CD14-positive monocyte (primary cell): ENCODE data around the gene ZNF471. TPM values are rescaled to one million over a fixed set of nuclear protein-coding genes. Genes with fewer than 3 reads are reported as not detected.

ENCODE experiments used
- DNase-seq, 3 donors: peaks; one replicate each; pipeline ENCODE4 v3.0.0-alpha.2; 2011 to 2022
- H2AFZ ChIP-seq: 2 replicates; pipeline ENCODE4 v1.6.0; 2012; ENCODE audit warnings: mild to moderate bottlenecking, low read depth, low read length, inconsistent platforms; ENCODE audit not compliant: insufficient read depth, poor library complexity, severe bottlenecking
- H3K27ac ChIP-seq, 2 donors: 1 replicate in 1 of 2; 2 replicates in 1 of 2; pipeline ENCODE4 v1.5.1; 2012 to 2013; ENCODE audit warnings: low read length in 2 of 2, control low read depth in 1 of 2, inconsistent platforms in 1 of 2, low read depth in 1 of 2, mild to moderate bottlenecking in 1 of 2
- H3K27me3 ChIP-seq, 2 donors: one replicate each; pipeline versions ENCODE4 v1.6.0 to v1.6.1; 2011 to 2013; ENCODE audit warnings: low read length in 2 of 2; ENCODE audit not compliant: control insufficient read depth in 2 of 2, insufficient read depth in 2 of 2
- H3K36me3 ChIP-seq, 2 donors: replicated peaks in 1 of 2; 1 replicate in 1 of 2; 2 replicates in 1 of 2; pipeline versions ENCODE4 v1.5.1 to v1.6.1; 2012 to 2013; ENCODE audit warnings: low read length in 2 of 2, control low read depth in 1 of 2, inconsistent platforms in 1 of 2, mild to moderate bottlenecking in 1 of 2; ENCODE audit not compliant: insufficient read depth in 2 of 2, control insufficient read depth in 1 of 2
- H3K4me1 ChIP-seq, 2 donors: 1 replicate in 1 of 2; 2 replicates in 1 of 2; pipeline versions ENCODE4 v1.5.1 to v1.6.1; 2012 to 2013; ENCODE audit warnings: low read length in 2 of 2, control low read depth in 1 of 2, inconsistent platforms in 1 of 2, mild to moderate bottlenecking in 1 of 2, moderate library complexity in 1 of 2; ENCODE audit not compliant: insufficient read depth in 2 of 2, control insufficient read depth in 1 of 2
- H3K4me2 ChIP-seq: replicated peaks from 2 replicates; pipeline ENCODE3; 2012; ENCODE audit warnings: low read length, moderate library complexity, mild to moderate bottlenecking; ENCODE audit not compliant: poor library complexity, severe bottlenecking; ENCODE audit errors: extremely low read depth
- H3K4me3 ChIP-seq, 3 experiments: fragments of 200-600 bp in 1 of 3; sonication (generic) in 1 of 3; replicated peaks in 1 of 3; 1 replicate in 2 of 3; 2 replicates in 1 of 3; pipeline ENCODE4 v1.5.1; 2011 to 2013; ENCODE audit warnings: low read length in 3 of 3, mild to moderate bottlenecking in 3 of 3, control low read depth in 2 of 3, low read depth in 2 of 3, inconsistent platforms in 1 of 3, moderate library complexity in 1 of 3
- H3K79me2 ChIP-seq: 2 replicates; pipeline ENCODE4 v1.6.0; 2012; ENCODE audit warnings: mild to moderate bottlenecking, control low read depth, inconsistent platforms, low read length, moderate library complexity; ENCODE audit not compliant: insufficient read depth
- H3K9ac ChIP-seq: 2 replicates; pipeline ENCODE4 v1.6.0; 2017; ENCODE audit warnings: low read length, mild to moderate bottlenecking; ENCODE audit not compliant: insufficient read depth, poor library complexity, severe bottlenecking
- H3K9me3 ChIP-seq, 2 donors: replicated peaks in 1 of 2; 1 replicate in 1 of 2; 2 replicates in 1 of 2; pipeline versions ENCODE4 v1.5.1 to v1.6.1; 2012 to 2013; ENCODE audit warnings: low read length in 2 of 2, control low read depth in 1 of 2; ENCODE audit not compliant: control insufficient read depth in 1 of 2, insufficient read depth in 1 of 2
- H4K20me1 ChIP-seq: 2 replicates; pipeline ENCODE4 v1.6.0; 2012; ENCODE audit warnings: mild to moderate bottlenecking, low read length, control low read depth, moderate library complexity; ENCODE audit not compliant: insufficient read depth
- H3K27ac Mint-ChIP-seq, 7 donors: one replicate each; pipeline ENCODE4 v1.8.0; 2020; ENCODE audit warnings: mild to moderate bottlenecking in 7 of 7, mixed read lengths in 7 of 7, moderate library complexity in 6 of 7, inconsistent platforms in 2 of 7
- H3K27me3 Mint-ChIP-seq, 3 donors: one replicate each; pipeline ENCODE4 v1.8.0; 2021 to 2022; ENCODE audit warnings: low read depth in 3 of 3, mild to moderate bottlenecking in 3 of 3, mixed read lengths in 3 of 3, moderate library complexity in 3 of 3, inconsistent platforms in 1 of 3
- H3K36me3 Mint-ChIP-seq, 2 donors: one replicate each; pipeline ENCODE4 v1.8.0; 2020; ENCODE audit warnings: mixed read lengths in 2 of 2, inconsistent platforms in 1 of 2, mild to moderate bottlenecking in 1 of 2
- H3K4me1 Mint-ChIP-seq: one replicate; pipeline ENCODE4 v1.8.0; 2020; ENCODE audit warnings: mild to moderate bottlenecking, mixed read lengths
- H3K4me3 Mint-ChIP-seq, 2 donors: one replicate each; pipeline ENCODE4 v1.8.0; 2020; ENCODE audit warnings: mild to moderate bottlenecking in 2 of 2, mixed read lengths in 2 of 2, moderate library complexity in 1 of 2
- H3K9me3 Mint-ChIP-seq, 7 donors: one replicate each; pipeline ENCODE4 v1.8.0; 2020 to 2022; ENCODE audit warnings: mixed read lengths in 7 of 7, mild to moderate bottlenecking in 6 of 7, moderate library complexity in 6 of 7, inconsistent platforms in 2 of 7
- CTCF ChIP-seq: fragments of 200-600 bp; IDR thresholded peaks from one replicate; pipeline ENCODE4 v1.8.0; 2022; ENCODE audit warnings: antibody characterized with exemption, mild to moderate bottlenecking
- WGBS: methylation state at CpG from one replicate; pipeline ENCODE4 v1.1.5; 2013; ENCODE audit warnings: missing lambda C conversion rate; ENCODE audit not compliant: insufficient coverage; 5-methylcytosine and 5-hydroxymethylcytosine counted together
- intact Hi-C, 2 donors: fragments of 100-400 bp; cut with micrococcal nuclease; formaldehyde crosslinking; loops; one replicate each; pipeline versions ENCODE4 v1.15.0 to v1.15.1; 2023
- polyA plus RNA-seq, 3 donors: library from polyadenylated mRNA; depleted of rRNA in 1 of 3; unstranded in 2 of 3; stranded (reverse) in 1 of 3; fragments of 300-500 nt in 2 of 3; fragments of >200 nt in 1 of 3; fragmentation: Illumina TruSeq in 2 of 3; gene quantifications; 1 replicate in 2 of 3; 2 replicates in 1 of 3; pipeline ENCODE4 v1.2.3, GENCODE V29; 2012 to 2021

ZNF471 gene
- polyA plus RNA-seq, 3 donors: 0.14 to 0.16 TPM; not detected in 1

GRCh38 chr19:56504581-56504980 is 3.1 kb upstream of the ZNF471 start:
- Histone ChIP-seq H3K36me3 (no peaks in the 10 kb centered on the region), H3K4me1 (peaks cover 14 to 17% of the 10 kb centered on the region in 2 donors), H3K9ac (no peak overlapping the region), H3K79me2 (no peaks in the 10 kb centered on the region), H3K27ac (no peak overlapping the region), H3K4me3 (no peak overlapping the region), H4K20me1 (no peaks in the 10 kb centered on the region), H2AFZ (no peak overlapping the region), H3K4me2 (no peak overlapping the region), H3K27me3 (no peaks in the 10 kb centered on the region), H3K9me3 (peaks cover 59 to 89% of the 10 kb centered on the region in 2 donors)
- H3K9me3 Mint-ChIP-seq: peaks cover 20 to 62% (median 46%) of the 10 kb centered on the region in 7 donors
- WGBS: no CpG with 5 or more reads among the region's 2 CpGs
- H3K4me1 Mint-ChIP-seq: peaks cover 8% of the 10 kb centered on the region
- intact Hi-C loops: no loop called here
- no peaks in the 10 kb centered on the region for H3K27me3 Mint-ChIP-seq
- H3K36me3 Mint-ChIP-seq: peaks cover 0 to 2% of the 10 kb centered on the region in 2 donors
- H3K4me3 Mint-ChIP-seq: no peak overlapping the region
- no peak overlapping the region for H3K27ac Mint-ChIP-seq
- no peak for TF ChIP-seq CTCF
- DNase-seq: no peak

- H3K4me2 ChIP-seq: peak overlapping the region; percentile 87
- intact Hi-C loops: no loop called here
- peaks cover 7 to 40% (median 24%) of the 10 kb centered on the region in 7 donors for H3K9me3 Mint-ChIP-seq
- no peaks in the 10 kb centered on the region for H4K20me1 ChIP-seq
- H3K9ac ChIP-seq: peak overlapping the region; percentile 46
- H3K4me1 ChIP-seq: peaks cover 14 to 17% of the 10 kb centered on the region in 2 donors
- peaks cover 46 to 81% of the 10 kb centered on the region in 2 donors for H3K9me3 ChIP-seq
- no peaks in the 10 kb centered on the region for H3K27me3 ChIP-seq
- no peaks in the 10 kb centered on the region for H3K79me2 ChIP-seq
- H3K27me3 Mint-ChIP-seq: no peaks in the 10 kb centered on the region
- peak overlapping the region in 1 of 2 donors; percentile 69 for H3K27ac ChIP-seq
- no peak overlapping the region for H3K4me3 Mint-ChIP-seq
- TF ChIP-seq CTCF: no peak
- H3K4me1 Mint-ChIP-seq: peaks cover 8% of the 10 kb centered on the region
- no peaks in the 10 kb centered on the region for H3K36me3 ChIP-seq
- peak overlapping the region; percentile 49 to 84 (median 51) for H3K4me3 ChIP-seq
- H2AFZ ChIP-seq: peak overlapping the region; percentile 92
- 9% methylated on average over 17 of the region's 17 CpGs for whole genome bisulfite sequencing
- H3K27ac Mint-ChIP-seq: no peak overlapping the region
- peaks cover 0 to 2% of the 10 kb centered on the region in 2 donors for H3K36me3 Mint-ChIP-seq
- DNase-seq: peak in 1 of 3 donors; percentile 0
Observed at GRCh38 chr19:56508290-56508778, 679 bp downstream of the ZNF471 start.
